CD4-positive, alpha-beta T cell (primary cell): Measurements from ENCODE around the gene ZNF487. TPM values are rescaled to one million over a fixed set of nuclear protein-coding genes. Genes with fewer than 3 reads are reported as not detected.
A peak's percentile ranks its signal among the peaks of the same experiment; 100 is the strongest.

ENCODE experiments used
- ATAC-seq: fragments of 200-7000 bp; cut with Tn5 transposase; one replicate; pipeline ENCODE4 v1.10.0; 2022; ENCODE audit warnings: mild to moderate bottlenecking; ENCODE audit not compliant: poor library complexity
- CTCF ChIA-PET: fragments of 350-600 bp; sonication (Branson Sonifier 250); formaldehyde crosslinking; loops from one replicate; lab custom pipeline; 2021; ENCODE audit warnings: antibody characterized with exemption, inconsistent platforms; lab: Charles Lee
- POLR2A ChIA-PET: fragments of 350-600 bp; sonication (Branson Sonifier 250); formaldehyde crosslinking; loops from one replicate; lab custom pipeline; 2021; ENCODE audit warnings: antibody characterized with exemption, inconsistent platforms; lab: Charles Lee
- DNase-seq, 14 experiments: peaks; one replicate each; pipeline ENCODE4 v3.0.0-alpha.2; 2013 to 2020; ENCODE audit warnings: mixed read lengths in 2 of 14
- H3K27ac ChIP-seq, 2 donors: one replicate each; pipeline versions ENCODE4 v1.5.1 to v1.7.0; 2013; ENCODE audit warnings: low read length in 2 of 2, low read depth in 1 of 2, mild to moderate bottlenecking in 1 of 2
- H3K27me3 ChIP-seq, 2 experiments: 1 replicate in 1 of 2; 2 replicates in 1 of 2; pipeline versions ENCODE4 v1.6.1 to v1.7.0; 2013; ENCODE audit warnings: low read length in 2 of 2, control low read depth in 1 of 2, mild to moderate bottlenecking in 1 of 2, moderate library complexity in 1 of 2; ENCODE audit not compliant: insufficient read depth in 2 of 2, control insufficient read depth in 1 of 2
- H3K36me3 ChIP-seq: one replicate; pipeline ENCODE4 v1.6.1; 2013; ENCODE audit warnings: low read length, control low read depth; ENCODE audit not compliant: insufficient read depth
- H3K4me1 ChIP-seq: one replicate; pipeline ENCODE4 v1.6.1; 2013; ENCODE audit warnings: low read length, control low read depth; ENCODE audit not compliant: insufficient read depth
- H3K4me3 ChIP-seq: one replicate; pipeline ENCODE4 v1.5.1; 2013; ENCODE audit warnings: mild to moderate bottlenecking, low read length, moderate library complexity
- H3K9me3 ChIP-seq, 2 experiments: 1 replicate in 1 of 2; 2 replicates in 1 of 2; pipeline versions ENCODE4 v1.6.1 to v1.7.0; 2013; ENCODE audit warnings: low read length in 2 of 2, mild to moderate bottlenecking in 2 of 2, control low read depth in 1 of 2, moderate library complexity in 1 of 2; ENCODE audit not compliant: control insufficient read depth in 1 of 2, insufficient read depth in 1 of 2
- H3K27ac Mint-ChIP-seq: one replicate; pipeline ENCODE4 v1.8.0; 2020; ENCODE audit warnings: mixed read lengths
- H3K27me3 Mint-ChIP-seq: one replicate; pipeline ENCODE4 v1.8.0; 2021; ENCODE audit warnings: mixed read lengths
- H3K36me3 Mint-ChIP-seq: one replicate; pipeline ENCODE4 v1.8.0; 2021; ENCODE audit warnings: low read depth, mixed read lengths
- H3K4me1 Mint-ChIP-seq: one replicate; pipeline ENCODE4 v1.8.0; 2021; ENCODE audit warnings: low read depth, mixed read lengths
- H3K4me3 Mint-ChIP-seq: one replicate; pipeline ENCODE4 v1.8.0; 2020; ENCODE audit warnings: mild to moderate bottlenecking, mixed read lengths
- H3K9me3 Mint-ChIP-seq: one replicate; pipeline ENCODE4 v1.8.0; 2020; ENCODE audit warnings: mixed read lengths
- CTCF ChIP-seq: fragments of 200-600 bp; IDR thresholded peaks from one replicate; pipeline ENCODE4 v1.8.0; 2022; ENCODE audit warnings: antibody characterized with exemption, mild to moderate bottlenecking
- intact Hi-C, 2 experiments: fragments of 100-400 bp; cut with DNase I in 1 of 2; cut with micrococcal nuclease in 1 of 2; formaldehyde crosslinking; loops; one replicate each; pipeline versions ENCODE4 v1.15.1 to v1.9.0; 2023 to 2025; cut with DNase I, micrococcal nuclease
- total RNA-seq, 174 experiments: library from RNA in 2 of 174; stranded (reverse) in 2 of 174; gene quantifications; one replicate each; pipeline ENCODE4 v1.2.3 and lab custom pipeline; 2021 to 2026

The ZNF487 gene
- total RNA-seq, 2 experiments from 2014 or later: 7.5 to 8.5 TPM

GRCh38 chr10:43403911-43404703, 32.8 kb upstream of the ZNF487 start:
- Mint-ChIP-seq H3K27me3 (no peaks in the 10 kb centered on the region), H3K9me3 (no peaks in the 10 kb centered on the region), H3K27ac (peak overlapping the region; percentile 93), H3K4me3 (peak overlapping the region; percentile 89), H3K36me3 (peaks cover 86% of the 10 kb centered on the region), H3K4me1 (peaks cover 71% of the 10 kb centered on the region)
- no peaks in the 10 kb centered on the region for H3K9me3 ChIP-seq
- peak in 1 of 14 experiments; percentile 46 for DNase-seq
- H3K27ac ChIP-seq: peak overlapping the region; percentile 62 to 65
- POLR2A ChIA-PET: no interaction called here
- H3K4me1 ChIP-seq: peaks cover 69% of the 10 kb centered on the region
- CTCF ChIA-PET: no interaction called here
- H3K36me3 ChIP-seq: peaks cover 24% of the 10 kb centered on the region
- no peaks in the 10 kb centered on the region for H3K27me3 ChIP-seq
- ATAC-seq: no peak
- TF ChIP-seq CTCF: no peak
- intact Hi-C loops: no loop called here
- H3K4me3 ChIP-seq: peak overlapping the region; percentile 80

- peak overlapping the region; percentile 62 to 65 for H3K27ac ChIP-seq
- intact Hi-C loops: no loop called here
- TF ChIP-seq CTCF: no peak
- peaks cover 18% of the 10 kb centered on the region for H3K36me3 ChIP-seq
- no peaks in the 10 kb centered on the region for H3K27me3 ChIP-seq
- peak overlapping the region; percentile 93 for H3K27ac Mint-ChIP-seq
- H3K4me1 ChIP-seq: peaks cover 68% of the 10 kb centered on the region
- ChIA-PET CTCF (no interaction called here), POLR2A (interaction anchor here (3.7 to 3.9 kb wide), 2 partner anchors 7 to 15 kb away, joined by 36 to 54 read pairs; no protein-coding TSS in a partner anchor)
- peaks cover 71% of the 10 kb centered on the region for H3K4me1 Mint-ChIP-seq
- peak overlapping the region; percentile 80 for H3K4me3 ChIP-seq
- no peaks in the 10 kb centered on the region for H3K27me3 Mint-ChIP-seq
- DNase-seq (peak in 3 of 14 experiments; percentile 41 to 78 (median 43)), ATAC-seq (no peak)
- H3K4me3 Mint-ChIP-seq: peak overlapping the region; percentile 89
- H3K9me3 Mint-ChIP-seq: no peaks in the 10 kb centered on the region
- H3K36me3 Mint-ChIP-seq: peaks cover 86% of the 10 kb centered on the region
- no peaks in the 10 kb centered on the region for H3K9me3 ChIP-seq
These were observed 32.2 kb upstream of the ZNF487 start for GRCh38 chr10:43404704-43405084.

- Mint-ChIP-seq H3K9me3 (no peaks in the 10 kb centered on the region), H3K27me3 (no peaks in the 10 kb centered on the region), H3K4me3 (peak overlapping the region; percentile 98), H3K27ac (peak overlapping the region; percentile 93), H3K36me3 (peaks cover 61% of the 10 kb centered on the region), H3K4me1 (peaks cover 51% of the 10 kb centered on the region)
- CTCF ChIA-PET: interaction anchor here (1.0 to 1.4 kb wide), 3 partner anchors 11 to 28 kb away, joined by 4 to 11 read pairs (median 5); no protein-coding TSS in a partner anchor
- no peak for ATAC-seq
- H3K27ac ChIP-seq: peak overlapping the region; percentile 98
- peaks cover 57% of the 10 kb centered on the region for H3K4me1 ChIP-seq
- intact Hi-C loops: loop anchor here (1.0 to 2.0 kb wide), 3 partner anchors 10 to 44 kb away; no protein-coding TSS in a partner anchor
- DNase-seq: peak in 13 of 14 experiments; percentile 27 to 76 (median 55)
- TF ChIP-seq CTCF: no peak
- H3K36me3 ChIP-seq: peaks cover 15% of the 10 kb centered on the region
- H3K4me3 ChIP-seq: peak overlapping the region; percentile 80
- POLR2A ChIA-PET: interaction anchor here (0.6 to 3.9 kb wide), 15 partner anchors 10 to 269 kb away, joined by 3 to 54 read pairs (median 5); partner anchors contain the start of genes CSGALNACT2 and ZNF487
- H3K27me3 ChIP-seq: no peaks in the 10 kb centered on the region
- H3K9me3 ChIP-seq: no peaks in the 10 kb centered on the region
These were observed 29.7 kb upstream of the ZNF487 start for GRCh38 chr10:43407148-43407575.
